OCI-LY7 (cell line): ENCODE results near the gene SDHAF3. TPM values are rescaled to one million over a fixed set of nuclear protein-coding genes. Genes with fewer than 3 reads are reported as not detected.

Experiments
- BruUV-seq: library from RNA; stranded (reverse); fragments of 400-500 nt; replicated peaks from 2 replicates; lab custom pipeline; 2021; lab: Mats Ljungman, UMichigan
- CTCF ChIA-PET: fragments of 300-600 bp; sonication (Branson Sonifier 250); formaldehyde crosslinking; loops from one replicate; lab custom pipeline; 2022; ENCODE audit warnings: antibody characterized with exemption; ENCODE audit not compliant: unreplicated experiment; lab: Charles Lee
- POLR2A ChIA-PET: fragments of 300-600 bp; sonication (Branson Sonifier 250); formaldehyde crosslinking; loops from one replicate; lab custom pipeline; 2022; ENCODE audit warnings: antibody characterized with exemption; lab: Charles Lee
- DNase-seq: peaks from one replicate; pipeline ENCODE4 v3.0.0-alpha.2; 2015; ENCODE audit warnings: low spot score
- H2AFZ ChIP-seq: fragments of 200-600 bp; sonication (generic), shearing (Covaris generic); 2 replicates; pipeline ENCODE4 v1.6.1; 2014; ENCODE audit warnings: mild to moderate bottlenecking, antibody characterized with exemption, low read length, moderate library complexity
- H3K27ac ChIP-seq: fragments of 200-600 bp; sonication (generic); 2 replicates; pipeline ENCODE4 v1.5.1; 2014; ENCODE audit warnings: mixed run types, low read depth, mild to moderate bottlenecking, moderate library complexity, low read length, inconsistent platforms; ENCODE audit not compliant: poor library complexity, severe bottlenecking
- H3K36me3 ChIP-seq: fragments of 200-600 bp; sonication (generic); 2 replicates; pipeline ENCODE4 v1.6.1; 2014; ENCODE audit warnings: mild to moderate bottlenecking, antibody characterized with exemption, low read length, moderate library complexity, mixed read lengths; ENCODE audit not compliant: insufficient read depth
- H3K4me1 ChIP-seq: fragments of 200-600 bp; sonication (generic); 2 replicates; pipeline ENCODE4 v1.5.1; 2014; ENCODE audit warnings: mild to moderate bottlenecking, low read length; ENCODE audit not compliant: insufficient read depth, poor library complexity, severe bottlenecking
- H3K4me2 ChIP-seq: fragments of 200-600 bp; sonication (generic); 2 replicates; pipeline ENCODE4 v1.6.1; 2014; ENCODE audit warnings: mild to moderate bottlenecking, low read length
- H3K4me3 ChIP-seq: fragments of 200-600 bp; sonication (generic); 2 replicates; pipeline ENCODE4 v1.5.1; 2014; ENCODE audit warnings: mild to moderate bottlenecking, low read depth, low read length; ENCODE audit not compliant: poor library complexity, severe bottlenecking
- H3K79me2 ChIP-seq: fragments of 200-600 bp; sonication (generic); 2 replicates; pipeline ENCODE4 v1.6.1; 2016; ENCODE audit warnings: low read depth, mild to moderate bottlenecking, low read length, moderate library complexity, mixed read lengths; ENCODE audit not compliant: insufficient read depth
- H3K9me2 ChIP-seq: fragments of 200-600 bp; sonication (generic); 2 replicates; pipeline ENCODE4 v1.6.1; 2016; ENCODE audit warnings: mild to moderate bottlenecking, low read length, mixed read lengths; ENCODE audit not compliant: insufficient read depth
- H3K9me3 ChIP-seq: fragments of 200-600 bp; sonication (generic); 2 replicates; pipeline ENCODE4 v1.6.1; 2014; ENCODE audit warnings: mild to moderate bottlenecking, mixed run types, low read length, mixed read lengths
- H4K20me1 ChIP-seq: fragments of 200-600 bp; sonication (generic); 2 replicates; pipeline ENCODE4 v1.6.1; 2014; ENCODE audit warnings: mild to moderate bottlenecking, antibody characterized with exemption, low read length, moderate library complexity, mixed read lengths; ENCODE audit not compliant: insufficient read depth
- CTCF ChIP-seq: fragments of 200-600 bp; sonication (generic); conservative IDR thresholded peaks from 2 replicates; pipeline ENCODE4 v1.5.1; 2014; ENCODE audit warnings: mild to moderate bottlenecking, antibody characterized with exemption, low read length, moderate library complexity, mixed read lengths
- EZH2phosphoT487 ChIP-seq: fragments of 200-600 bp; sonication (generic); IDR thresholded peaks from 2 replicates; pipeline ENCODE4 v1.6.1; 2018; ENCODE audit warnings: low read depth, borderline replicate concordance, mild to moderate bottlenecking, mixed run types, antibody characterized with exemption, low read length, moderate library complexity, mixed read lengths
- intact Hi-C: fragments of 100-400 bp; cut with micrococcal nuclease; formaldehyde crosslinking; loops from one replicate; pipeline ENCODE4 v1.10.0; 2022; ENCODE audit not compliant: unreplicated experiment
- total RNA-seq, 2 experiments: library from RNA; depleted of rRNA in 1 of 2; stranded (reverse); fragments of >200 nt in 1 of 2; shearing (Covaris generic) in 1 of 2; gene quantifications; 2 replicates each; pipeline ENCODE4 v1.2.3, GENCODE V29; 2014 to 2022

SDHAF3 gene
- total RNA-seq, 2 experiments from 2014 or later: 27.9 to 30.6 TPM

DNA sequence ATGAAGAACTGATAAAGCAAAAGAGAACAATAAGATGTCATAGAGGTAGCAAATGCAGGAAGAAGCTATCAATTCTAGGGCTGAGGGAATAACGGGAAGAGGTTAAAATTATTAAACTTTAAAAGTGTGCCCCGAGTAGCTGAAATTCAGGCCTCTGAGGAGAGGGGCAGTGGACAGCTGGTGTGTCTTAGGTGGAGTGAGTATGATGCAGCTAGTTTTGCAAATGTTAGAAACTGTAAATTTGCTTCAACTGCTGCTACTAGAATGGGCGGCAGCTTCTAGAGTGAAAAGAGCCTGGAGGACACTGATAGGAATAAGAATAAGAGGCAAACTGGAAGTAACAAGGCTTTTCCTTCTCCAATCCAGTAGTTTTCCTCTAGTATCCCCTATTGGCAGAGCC is 87.3 kb downstream of the SDHAF3 start:
- POLR2A ChIA-PET: interaction anchor here (0.5 kb wide), 1 partner anchor 67 kb away, joined by 4 read pairs; no protein-coding TSS in a partner anchor

GRCh38 chr7:97215556-97215955 is 98.1 kb downstream of the SDHAF3 start:
- Histone ChIP-seq H3K36me3 (no peaks in the 10 kb centered on the region), H3K4me1 (no peaks in the 10 kb centered on the region), H3K4me3 (no peak overlapping the region), H3K79me2 (no peaks in the 10 kb centered on the region), H3K4me2 (no peak overlapping the region), H3K9me2 (no peaks in the 10 kb centered on the region), H4K20me1 (no peaks in the 10 kb centered on the region), H3K9me3 (no peaks in the 10 kb centered on the region), H2AFZ (no peak overlapping the region), H3K27ac (no peak overlapping the region)
- TF ChIP-seq CTCF: no peak
- no peak for TF ChIP-seq EZH2phosphoT487
- POLR2A ChIA-PET: no interaction called here
- CTCF ChIA-PET: no interaction called here
- intact Hi-C loops: no loop called here
- BruUV-seq: no TSS peak
- no peak for DNase-seq

More for the DNA sequence above, 87.3 kb downstream of the SDHAF3 start:
- no peak overlapping the region for H2AFZ ChIP-seq
- no peaks in the 10 kb centered on the region for H3K4me1 ChIP-seq
- TF ChIP-seq CTCF (no peak), EZH2phosphoT487 (no peak)
- intact Hi-C loops: no loop called here
- no peak overlapping the region for H3K4me2 ChIP-seq
- H3K9me2 ChIP-seq: no peaks in the 10 kb centered on the region
- no peak overlapping the region for H3K4me3 ChIP-seq
- BruUV-seq: no TSS peak
- no peak for DNase-seq
- H4K20me1 ChIP-seq: no peaks in the 10 kb centered on the region
- no peak overlapping the region for H3K27ac ChIP-seq
- CTCF ChIA-PET: interaction anchor here (1.0 kb wide), 1 partner anchor 16 kb away, joined by 3 read pairs; no protein-coding TSS in a partner anchor
- no peaks in the 10 kb centered on the region for H3K9me3 ChIP-seq
- no peaks in the 10 kb centered on the region for H3K79me2 ChIP-seq
- no peaks in the 10 kb centered on the region for H3K36me3 ChIP-seq

GRCh38 chr7:97218767-97219166 is 101.3 kb downstream of the SDHAF3 start:
- Histone ChIP-seq H3K79me2 (no peaks in the 10 kb centered on the region), H3K4me3 (no peak overlapping the region), H4K20me1 (no peaks in the 10 kb centered on the region), H3K4me1 (no peaks in the 10 kb centered on the region), H3K4me2 (no peak overlapping the region), H2AFZ (no peak overlapping the region), H3K36me3 (no peaks in the 10 kb centered on the region), H3K27ac (no peak overlapping the region), H3K9me3 (no peaks in the 10 kb centered on the region), H3K9me2 (no peaks in the 10 kb centered on the region)
- intact Hi-C loops: no loop called here
- DNase-seq: no peak
- POLR2A ChIA-PET: no interaction called here
- BruUV-seq: no TSS peak
- CTCF ChIA-PET: no interaction called here
- TF ChIP-seq EZH2phosphoT487 (no peak), CTCF (no peak)
